Sigmoid colon (tissue), 4 donors: Measurements from ENCODE around the gene SRF.

ENCODE experiments used
- CTCF ChIP-seq, 4 experiments: fragments of 450-650 bp in 3 of 4; fragments of 200-600 bp in 1 of 4; IDR thresholded peaks; one replicate each; pipeline ENCODE4 v1.5.1; 2016 to 2019; ENCODE audit warnings: antibody characterized with exemption in 4 of 4, mild to moderate bottlenecking in 3 of 4, moderate library complexity in 2 of 4
- EP300 ChIP-seq, 4 donors: sonication (generic); formaldehyde crosslinking; IDR thresholded peaks; one replicate each; pipeline ENCODE4 v1.6.1; 2017; ENCODE audit warnings: antibody characterized with exemption in 4 of 4
- POLR2A ChIP-seq, 2 donors: fragments of 450-650 bp; IDR thresholded peaks; one replicate each; pipeline ENCODE4 v1.6.1; 2016; ENCODE audit warnings: antibody characterized with exemption in 2 of 2, mild to moderate bottlenecking in 2 of 2, moderate library complexity in 2 of 2
- POLR2AphosphoS5 ChIP-seq, 4 donors: sonication (generic); formaldehyde crosslinking; IDR thresholded peaks; one replicate each; pipeline ENCODE4 v1.6.1; 2017; ENCODE audit warnings: antibody characterized with exemption in 4 of 4

GRCh38 chr6:43203029-43203717, 32.1 kb downstream of the SRF start:
- no peak for TF ChIP-seq CTCF (IDR thresholded peaks at IDR 0.05)
- TF ChIP-seq POLR2A (IDR thresholded peaks at IDR 0.05): no peak
- TF ChIP-seq EP300 (IDR thresholded peaks at IDR 0.05): no peak
- no peak for TF ChIP-seq POLR2AphosphoS5 (IDR thresholded peaks at IDR 0.05)
